ENCODE measurements around the gene ARHGAP10.
"Not testable (repeated sequence)": the region's sequence is repeated elsewhere in the genome, so short reads cannot be mapped to it uniquely, and the experiment has no call there.

ARHGAP10 gene

DNA sequence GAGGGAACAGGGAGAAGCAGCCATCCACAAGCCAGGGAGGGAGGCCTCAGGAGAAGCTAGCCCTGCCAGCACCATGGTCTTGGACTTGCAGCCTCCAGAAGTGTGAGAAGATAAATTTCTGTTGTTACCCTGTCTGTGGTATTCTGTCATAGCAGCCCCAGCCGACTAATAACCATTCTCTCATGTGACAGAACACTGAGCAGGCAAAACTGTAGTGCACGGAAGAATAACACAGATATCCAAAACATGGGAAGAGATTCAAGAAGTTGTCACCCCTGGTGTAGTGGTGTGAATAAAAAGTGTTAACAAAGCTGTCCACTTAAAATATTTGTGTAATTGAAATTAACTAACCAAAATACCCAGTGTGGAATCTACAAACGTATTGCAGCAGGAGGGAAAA lies 265.0 kb downstream of the ARHGAP10 start:
- TF ChIP-seq MAX (IDR thresholded peaks at IDR 0.05; ENCODE audit: low read depth, low read length) (no peak), CTCF (IDR thresholded peaks at IDR 0.05; ENCODE audit: low read depth, low read length) (no peak), MYC (IDR thresholded peaks at IDR 0.05; ENCODE audit: low read depth, low read length) (no peak), POLR2A (IDR thresholded peaks at IDR 0.05; ENCODE audit: extremely low read depth, insufficient read length) (no peak)
- DNase-seq (ENCODE audit: low read depth): no peak
- H3K4me3 ChIP-seq (ENCODE audit: low read depth, low read length): no peak overlapping the region

- not testable (repeated sequence) for H3K4me3 ChIP-seq (ENCODE audit: low read depth, low read length); DNase-seq (ENCODE audit: low read depth)
Measured at GRCh38 chr4:148000038-148000437, 268.1 kb downstream of the ARHGAP10 start.

- no peak overlapping the region for H3K4me3 ChIP-seq (ENCODE audit: low read depth, low read length)
- DNase-seq (ENCODE audit: low read depth): no peak
- TF ChIP-seq MYC (IDR thresholded peaks at IDR 0.05; ENCODE audit: low read depth, low read length) (no peak), POLR2A (IDR thresholded peaks at IDR 0.05; ENCODE audit: extremely low read depth, insufficient read length) (no peak), MAX (IDR thresholded peaks at IDR 0.05; ENCODE audit: low read depth, low read length) (no peak)
Measured at GRCh38 chr4:148004228-148004857, 272.5 kb downstream of the ARHGAP10 start.

- TF ChIP-seq CTCF (IDR thresholded peaks at IDR 0.05; ENCODE audit: low read depth, low read length): no peak
- no peak for DNase-seq (ENCODE audit: low read depth)
- no peak overlapping the region for H3K4me3 ChIP-seq (ENCODE audit: low read depth, low read length)
Measured at GRCh38 chr4:148006001-148006400, 274.1 kb downstream of the ARHGAP10 start.

DNA sequence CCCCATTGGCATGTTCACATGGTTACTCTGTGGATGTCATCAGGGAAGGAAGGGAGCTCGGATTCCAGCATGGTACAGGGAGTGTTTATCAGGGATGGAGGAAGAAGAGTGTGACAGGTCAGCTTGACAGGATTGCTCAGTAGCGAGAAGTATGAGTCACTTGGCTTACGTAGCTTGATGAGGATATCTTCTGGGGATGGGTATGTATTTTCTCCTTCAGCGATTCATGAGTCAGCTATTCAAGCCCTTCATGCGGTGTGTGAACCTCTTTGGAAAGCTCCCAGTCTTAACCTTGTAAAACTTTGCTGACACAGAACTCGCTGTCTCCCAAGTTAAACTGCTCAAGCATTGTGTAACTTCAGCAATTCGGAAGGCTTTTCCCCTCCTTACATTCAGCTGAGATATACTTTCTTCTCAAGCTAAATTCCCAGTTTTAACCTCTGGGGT lies 275.4 kb downstream of the ARHGAP10 start:
- H3K4me3 ChIP-seq (ENCODE audit: low read depth, low read length): no peak overlapping the region
- peak; percentile 27 for DNase-seq (ENCODE audit: low read depth)
- TF ChIP-seq MYC (IDR thresholded peaks at IDR 0.05; ENCODE audit: low read depth, low read length): no peak
- no peak for TF ChIP-seq MAX (IDR thresholded peaks at IDR 0.05; ENCODE audit: low read depth, low read length)
- TF ChIP-seq CTCF (IDR thresholded peaks at IDR 0.05; ENCODE audit: low read depth, low read length): no peak
- TF ChIP-seq POLR2A (IDR thresholded peaks at IDR 0.05; ENCODE audit: extremely low read depth, insufficient read length): no peak

DNA sequence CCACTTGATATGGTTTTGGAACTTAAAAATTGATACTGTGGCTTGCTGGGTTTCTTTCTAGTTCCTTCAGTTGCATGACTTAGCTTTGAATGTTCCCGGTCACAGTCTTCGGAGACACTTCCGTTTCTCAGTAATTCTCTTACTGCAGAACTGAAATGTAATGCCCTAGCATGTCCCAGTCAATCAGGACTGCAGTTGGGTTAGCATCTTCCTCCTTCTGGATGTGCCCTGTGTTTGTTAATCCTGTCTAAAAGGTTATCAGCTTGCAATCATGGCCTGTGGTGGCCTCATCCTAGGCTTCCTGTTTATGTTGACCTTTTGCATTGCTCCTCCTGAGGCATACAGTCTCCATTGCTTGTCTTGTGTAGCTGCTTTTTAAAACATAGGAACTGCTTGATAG lies 275.9 kb downstream of the ARHGAP10 start:
- no peak overlapping the region for H3K4me3 ChIP-seq (ENCODE audit: low read depth, low read length)
- no peak for DNase-seq (ENCODE audit: low read depth)
- no peak for TF ChIP-seq MYC (IDR thresholded peaks at IDR 0.05; ENCODE audit: low read depth, low read length)
- no peak for TF ChIP-seq MAX (IDR thresholded peaks at IDR 0.05; ENCODE audit: low read depth, low read length)
- no peak for TF ChIP-seq CTCF (IDR thresholded peaks at IDR 0.05; ENCODE audit: low read depth, low read length)
- no peak for TF ChIP-seq POLR2A (IDR thresholded peaks at IDR 0.05; ENCODE audit: extremely low read depth, insufficient read length)

DNA sequence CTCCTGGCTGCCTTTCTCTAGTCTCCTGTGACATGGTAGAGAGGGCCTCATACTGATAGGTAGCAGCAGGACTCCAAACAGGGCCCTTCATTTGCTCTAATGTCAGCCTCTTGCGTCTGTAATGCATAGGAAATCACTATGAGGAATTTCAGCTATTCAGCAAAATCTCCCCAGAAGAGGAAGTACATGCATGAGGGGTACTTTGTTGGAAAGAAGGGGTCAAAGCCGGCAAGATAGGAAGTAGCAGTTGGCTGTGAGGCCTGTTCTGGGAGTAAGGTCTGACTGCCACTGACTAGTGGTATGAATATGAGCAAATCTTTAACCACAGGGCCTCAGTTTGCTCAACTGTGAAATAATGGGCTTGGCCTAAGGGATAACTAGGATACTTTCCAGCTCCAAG lies 283.2 kb downstream of the ARHGAP10 start:
- TF ChIP-seq MAX (IDR thresholded peaks at IDR 0.05; ENCODE audit: low read depth, low read length) (no peak), POLR2A (IDR thresholded peaks at IDR 0.05; ENCODE audit: extremely low read depth, insufficient read length) (no peak), CTCF (IDR thresholded peaks at IDR 0.05; ENCODE audit: low read depth, low read length) (no peak), MYC (IDR thresholded peaks at IDR 0.05; ENCODE audit: low read depth, low read length) (no peak)
- DNase-seq (ENCODE audit: low read depth): peak; percentile 6
- no peak overlapping the region for H3K4me3 ChIP-seq (ENCODE audit: low read depth, low read length)

Measured in NB4 (cell line).